IMR-90 (cell line): ENCODE measurements around the gene MPI. TPM values are rescaled to one million over a fixed set of nuclear protein-coding genes. Genes with fewer than 3 reads are reported as not detected.

Source experiments
- ATAC-seq: fragments of 200-7000 bp; cut with Tn5 transposase; 2 replicates; pipeline ENCODE4 v1.9.1; 2020; ENCODE audit warnings: low read depth, mild to moderate bottlenecking, moderate library complexity
- BruUV-seq: library from RNA; stranded (reverse); fragments of 400-500 nt; replicated peaks from 2 replicates; lab custom pipeline; 2021; lab: Mats Ljungman, UMichigan
- CTCF ChIA-PET: fragments of 300-600 bp; formaldehyde crosslinking; extraction: SDS; loops from one replicate; lab custom pipeline; 2021; ENCODE audit warnings: antibody characterized with exemption; lab: Yijun Ruan, JAX
- POLR2A ChIA-PET: fragments of 300-600 bp; sonication (Branson Sonifier 250); formaldehyde crosslinking; loops from one replicate; lab custom pipeline; 2022; ENCODE audit warnings: antibody characterized with exemption; ENCODE audit not compliant: unreplicated experiment; lab: Charles Lee
- DNase-seq: peaks from one replicate; pipeline ENCODE4 v3.0.0; 2013
- H2AFZ ChIP-seq: replicated peaks from 2 replicates; pipeline ENCODE3; 2013; ENCODE audit warnings: low read length, mild to moderate bottlenecking; ENCODE audit not compliant: poor library complexity
- H2AK5ac ChIP-seq: 2 replicates; pipeline ENCODE4 v1.6.1; 2013; ENCODE audit warnings: low read depth, low read length, inconsistent platforms
- H2AK9ac ChIP-seq: replicated peaks from 2 replicates; pipeline ENCODE3; 2013; ENCODE audit warnings: mild to moderate bottlenecking, low read depth, low read length, moderate library complexity; ENCODE audit not compliant: poor library complexity
- H2BK120ac ChIP-seq: 2 replicates; pipeline ENCODE4 v1.6.1; 2013; ENCODE audit warnings: low read depth, low read length, inconsistent platforms
- H2BK15ac ChIP-seq: 3 replicates; pipeline ENCODE4 v1.6.1; 2013; ENCODE audit warnings: low read depth, low read length, inconsistent platforms
- H2BK20ac ChIP-seq: 2 replicates; pipeline ENCODE4 v1.6.1; 2013; ENCODE audit warnings: low read depth, mild to moderate bottlenecking, inconsistent platforms, low read length, moderate library complexity
- H2BK5ac ChIP-seq: 2 replicates; pipeline ENCODE4 v1.6.1; 2013; ENCODE audit warnings: mild to moderate bottlenecking, low read depth, low read length, inconsistent platforms; ENCODE audit not compliant: poor library complexity, severe bottlenecking
- H3K14ac ChIP-seq: replicated peaks from 2 replicates; pipeline ENCODE4 v1.6.1; 2013; ENCODE audit warnings: low read depth, low read length, inconsistent platforms
- H3K18ac ChIP-seq: 2 replicates; pipeline ENCODE4 v1.6.1; 2013; ENCODE audit warnings: low read depth, low read length, control low read depth
- H3K23ac ChIP-seq: 2 replicates; pipeline ENCODE4 v1.6.1; 2013; ENCODE audit warnings: low read depth, low read length, inconsistent platforms
- H3K27ac ChIP-seq: 2 replicates; pipeline ENCODE4 v1.5.1; 2013; ENCODE audit warnings: mild to moderate bottlenecking, control low read depth, low read length; ENCODE audit not compliant: insufficient read depth
- H3K27me3 ChIP-seq: 2 replicates; pipeline ENCODE4 v1.6.1; 2013; ENCODE audit warnings: low read length; ENCODE audit not compliant: control insufficient read depth, insufficient read depth
- H3K36me3 ChIP-seq: 2 replicates; pipeline ENCODE4 v1.6.1; 2013; ENCODE audit warnings: low read length, mixed read lengths; ENCODE audit not compliant: control insufficient read depth, insufficient read depth
- H3K4ac ChIP-seq: 2 replicates; pipeline ENCODE4 v1.6.1; 2013; ENCODE audit warnings: low read depth, low read length, inconsistent platforms
- H3K4me1 ChIP-seq: 2 replicates; pipeline ENCODE4 v1.6.1; 2013; ENCODE audit warnings: low read length, mixed read lengths; ENCODE audit not compliant: control insufficient read depth, insufficient read depth
- H3K4me2 ChIP-seq: 2 replicates; pipeline ENCODE4 v1.6.1; 2013; ENCODE audit warnings: low read depth, mild to moderate bottlenecking, control low read depth, low read length, moderate library complexity
- H3K4me3 ChIP-seq: 2 replicates; pipeline ENCODE4 v1.5.1; 2013; ENCODE audit warnings: low read depth, mild to moderate bottlenecking, control low read depth, low read length, moderate library complexity; ENCODE audit not compliant: insufficient read depth
- H3K56ac ChIP-seq: 2 replicates; pipeline ENCODE4 v1.6.1; 2013; ENCODE audit warnings: low read length, inconsistent platforms; ENCODE audit not compliant: insufficient read depth; ENCODE audit errors: extremely low read depth
- H3K79me1 ChIP-seq, 2 experiments: 2 replicates each; pipeline ENCODE4 v1.6.1; 2013; ENCODE audit warnings: low read length in 2 of 2, inconsistent platforms in 1 of 2, low read depth in 1 of 2
- H3K9ac ChIP-seq: 2 replicates; pipeline ENCODE4 v1.6.1; 2013; ENCODE audit warnings: low read depth, low read length, control low read depth
- H3K9me1 ChIP-seq: 2 replicates; pipeline ENCODE4 v1.6.1; 2013; ENCODE audit warnings: low read length, inconsistent platforms; ENCODE audit not compliant: insufficient read depth
- H3K9me3 ChIP-seq: 2 replicates; pipeline ENCODE4 v1.6.1; 2013; ENCODE audit warnings: low read length; ENCODE audit not compliant: control insufficient read depth, insufficient read depth
- H4K20me1 ChIP-seq: 2 replicates; pipeline ENCODE4 v1.6.1; 2013; ENCODE audit warnings: low read length, inconsistent platforms; ENCODE audit not compliant: insufficient read depth
- H4K5ac ChIP-seq: 2 replicates; pipeline ENCODE4 v1.6.1; 2013; ENCODE audit warnings: mild to moderate bottlenecking, low read depth, low read length, control low read depth
- H4K8ac ChIP-seq, 2 experiments: 2 replicates each; pipeline ENCODE4 v1.6.1; 2013; ENCODE audit warnings: low read depth in 2 of 2, low read length in 2 of 2, control low read depth in 1 of 2, inconsistent platforms in 1 of 2
- H4K91ac ChIP-seq: 2 replicates; pipeline ENCODE4 v1.6.1; 2013; ENCODE audit warnings: low read depth, low read length, inconsistent platforms; ENCODE audit not compliant: insufficient read depth
- BHLHE40 ChIP-seq: fragments of 150-350 bp; IDR thresholded peaks from 2 replicates; pipeline ENCODE4 v1.6.1; 2016; ENCODE audit warnings: mild to moderate bottlenecking, low read depth, low read length
- CEBPB ChIP-seq: IDR thresholded peaks from 2 replicates; pipeline ENCODE4 v1.6.1; 2012; ENCODE audit warnings: low read depth, low read length, improper control_type of control experiment
- ELK1 ChIP-seq: fragments of 150-350 bp; IDR thresholded peaks from 2 replicates; pipeline ENCODE4 v1.6.1; 2016; ENCODE audit warnings: low read depth, mild to moderate bottlenecking, low read length, moderate library complexity, borderline replicate concordance
- MAZ ChIP-seq: IDR thresholded peaks from 2 replicates; pipeline ENCODE4 v1.6.1; 2012; ENCODE audit warnings: low read depth, mild to moderate bottlenecking, low read length, improper control_type of control experiment, moderate library complexity, borderline replicate concordance
- MXI1 ChIP-seq: IDR thresholded peaks from 2 replicates; pipeline ENCODE4 v1.6.1; 2012; ENCODE audit warnings: low read depth, mild to moderate bottlenecking, low read length, moderate library complexity, borderline replicate concordance
- POLR2A ChIP-seq: IDR thresholded peaks from 2 replicates; pipeline ENCODE4 v1.6.1; 2012; ENCODE audit warnings: mild to moderate bottlenecking, low read depth, low read length
- SMC3 ChIP-seq: fragments of 150-350 bp; IDR thresholded peaks from 2 replicates; pipeline ENCODE4 v1.6.1; 2016; ENCODE audit warnings: low read depth, mild to moderate bottlenecking, antibody characterized with exemption, low read length, moderate library complexity
- USF2 ChIP-seq: fragments of 150-350 bp; IDR thresholded peaks from 2 replicates; pipeline ENCODE4 v1.6.1; 2017; ENCODE audit warnings: mild to moderate bottlenecking, antibody characterized with exemption, low read length, low read depth
- WGBS, 2 experiments: methylation state at CpG; one replicate each; pipeline versions ENCODE4 v1.1.5 to v1.1.7; 2013; ENCODE audit warnings: missing lambda C conversion rate in 2 of 2; ENCODE audit not compliant: insufficient read length in 1 of 2; ENCODE audit errors: extremely low coverage in 2 of 2; 5-methylcytosine and 5-hydroxymethylcytosine counted together
- dilution Hi-C: fragments of 300-500 bp; cut with HindIII; formaldehyde crosslinking; loops from one replicate; pipeline ENCODE4 v1.14.3; 2018; ENCODE audit warnings: low sequenced_read_pairs; ENCODE audit not compliant: unreplicated experiment
- in situ Hi-C: fragments of 300-500 bp; cut with MboI; formaldehyde crosslinking; loops from 3 replicates; pipeline ENCODE4 v1.14.3; 2019; ENCODE audit warnings: low sequenced_read_pairs, inconsistent platforms, mixed read lengths
- intact Hi-C: fragments of 100-400 bp; cut with micrococcal nuclease; formaldehyde crosslinking; loops from 2 replicates; pipeline ENCODE4 v1.10.0; 2022
- polyA plus RNA-seq, 3 experiments: library from polyadenylated mRNA; depleted of rRNA; stranded (reverse); fragments of >200 nt; gene quantifications; 2 replicates each; pipeline ENCODE4 v1.2.3, GENCODE V29; 2012; ENCODE audit warnings: low replicate concordance in 1 of 3
- total RNA-seq: library from RNA; depleted of rRNA; stranded (reverse); fragments of >200 nt; gene quantifications from 2 replicates; pipeline ENCODE4 v1.2.3, GENCODE V29; 2012

MPI gene
- total and polyA plus RNA-seq, 2 of the 4 experiments (the other 2 are of a cell fraction) = 80.1 to 91.8 TPM

GRCh38 chr15:74858369-74858740, 31.5 kb upstream of the MPI start:
- CTCF ChIA-PET = interaction anchor here (1.5 kb wide), 1 partner anchor 44 kb away, joined by 5 read pairs; no protein-coding TSS in a partner anchor
- in situ Hi-C loops = no loop called here

More at GRCh38 chr15:74858369-74858740, 31.5 kb upstream of the MPI start:
- peaks cover 60% of the 10 kb centered on the region for H4K20me1 ChIP-seq
- peaks cover 23 to 66% of the 10 kb centered on the region in 2 experiments for H3K79me1 ChIP-seq
- H2AK9ac ChIP-seq = peak overlapping the region; percentile 57
- WGBS, 2 experiments = no CpG with 5 or more reads among the region's 4 CpGs
- no peak overlapping the region for H3K27ac ChIP-seq
- H3K4me1 ChIP-seq = peaks cover under 1% of the 10 kb centered on the region; the same call in 1 of the 2 replicates
- no peak overlapping the region for H2AK5ac ChIP-seq
- BruUV-seq = no TSS peak
- H3K56ac ChIP-seq = no peak overlapping the region
- TF ChIP-seq SMC3 (no peak), POLR2A (no peak), ELK1 (no peak), CEBPB (no peak), MAZ (no peak), MXI1 (no peak), BHLHE40 (no peak), USF2 (no peak)
- H2BK15ac ChIP-seq = no peak overlapping the region
- H4K8ac ChIP-seq = no peak overlapping the region
- H2AFZ ChIP-seq = no peak overlapping the region
- no peak overlapping the region for H3K9ac ChIP-seq
- no peak overlapping the region for H3K4ac ChIP-seq
- H2BK120ac ChIP-seq = no peak overlapping the region
- H3K14ac ChIP-seq = no peak overlapping the region
- no peak overlapping the region for H3K23ac ChIP-seq
- no peak overlapping the region for H3K4me2 ChIP-seq
- H4K5ac ChIP-seq = no peak overlapping the region
- H2BK5ac ChIP-seq = no peak overlapping the region
- H3K27me3 ChIP-seq = no peaks in the 10 kb centered on the region
- no peak overlapping the region for H3K18ac ChIP-seq
- dilution Hi-C loops (no loop called here), intact Hi-C loops (no loop called here)
- no peaks in the 10 kb centered on the region for H3K9me3 ChIP-seq
- no peak overlapping the region for H3K4me3 ChIP-seq
- ATAC-seq (no peak), DNase-seq (no peak)
- peaks cover 16% of the 10 kb centered on the region for H3K36me3 ChIP-seq
- H2BK20ac ChIP-seq = no peak overlapping the region
- POLR2A ChIA-PET = no interaction called here
- H4K91ac ChIP-seq = no peak overlapping the region
- peaks cover 11% of the 10 kb centered on the region for H3K9me1 ChIP-seq
